Activated CD4-positive, alpha-beta T cell treated with anti-CD3 and anti-CD28 coated beads for 36 hours (primary cell): Measurements from ENCODE around the gene HOXB7. TPM values are rescaled to one million over a fixed set of nuclear protein-coding genes. Genes with fewer than 3 reads are reported as not detected.

Source experiments
- ATAC-seq: fragments of 200-7000 bp; cut with Tn5 transposase; one replicate; pipeline ENCODE4 v1.10.0; 2021; ENCODE audit warnings: mild to moderate bottlenecking, moderate library complexity
- CTCF ChIA-PET: fragments of 350-600 bp; sonication (Branson Sonifier 250); formaldehyde crosslinking; loops from one replicate; lab custom pipeline; 2021; ENCODE audit warnings: antibody characterized with exemption; lab: Charles Lee
- POLR2A ChIA-PET: fragments of 350-600 bp; sonication (Branson Sonifier 250); formaldehyde crosslinking; loops from one replicate; lab custom pipeline; 2021; ENCODE audit warnings: antibody characterized with exemption, inconsistent platforms; lab: Charles Lee
- DNase-seq: peaks from one replicate; pipeline ENCODE4 v3.0.0-alpha.2; 2020
- H3K27ac Mint-ChIP-seq: one replicate; pipeline ENCODE4 v1.8.0; 2021; ENCODE audit warnings: mixed read lengths
- H3K27me3 Mint-ChIP-seq: one replicate; pipeline ENCODE4 v1.8.0; 2021; ENCODE audit warnings: mixed read lengths
- H3K36me3 Mint-ChIP-seq: one replicate; pipeline ENCODE4 v1.8.0; 2021; ENCODE audit warnings: low read depth, mixed read lengths
- H3K4me1 Mint-ChIP-seq: one replicate; pipeline ENCODE4 v1.8.0; 2021; ENCODE audit warnings: mixed read lengths
- H3K4me3 Mint-ChIP-seq: one replicate; pipeline ENCODE4 v1.8.0; 2021; ENCODE audit warnings: mild to moderate bottlenecking, moderate library complexity, mixed read lengths
- H3K9me3 Mint-ChIP-seq: one replicate; pipeline ENCODE4 v1.8.0; 2021; ENCODE audit warnings: low read depth, mixed read lengths
- intact Hi-C, 2 experiments: fragments of 100-400 bp; cut with DNase I in 1 of 2; cut with micrococcal nuclease in 1 of 2; formaldehyde crosslinking; loops; one replicate each; pipeline versions ENCODE4 v1.14.2 to v1.15.1; 2022 to 2024; cut with DNase I, micrococcal nuclease
- microRNA-seq: library from miRNA; unstranded; fragments of <30 nt; microRNA quantifications from one replicate; pipeline ENCODE4 v1.2.0, GENCODE V29; 2021; ENCODE audit warnings: borderline replicate concordance
- total RNA-seq, 2 experiments: library from RNA; stranded (reverse); gene quantifications; one replicate each; pipeline ENCODE4 v1.2.3, GENCODE V29; 2021

Gene HOXB7
- total RNA-seq, 2 experiments from 2014 or later: 0.25 to 0.30 TPM

DNA sequence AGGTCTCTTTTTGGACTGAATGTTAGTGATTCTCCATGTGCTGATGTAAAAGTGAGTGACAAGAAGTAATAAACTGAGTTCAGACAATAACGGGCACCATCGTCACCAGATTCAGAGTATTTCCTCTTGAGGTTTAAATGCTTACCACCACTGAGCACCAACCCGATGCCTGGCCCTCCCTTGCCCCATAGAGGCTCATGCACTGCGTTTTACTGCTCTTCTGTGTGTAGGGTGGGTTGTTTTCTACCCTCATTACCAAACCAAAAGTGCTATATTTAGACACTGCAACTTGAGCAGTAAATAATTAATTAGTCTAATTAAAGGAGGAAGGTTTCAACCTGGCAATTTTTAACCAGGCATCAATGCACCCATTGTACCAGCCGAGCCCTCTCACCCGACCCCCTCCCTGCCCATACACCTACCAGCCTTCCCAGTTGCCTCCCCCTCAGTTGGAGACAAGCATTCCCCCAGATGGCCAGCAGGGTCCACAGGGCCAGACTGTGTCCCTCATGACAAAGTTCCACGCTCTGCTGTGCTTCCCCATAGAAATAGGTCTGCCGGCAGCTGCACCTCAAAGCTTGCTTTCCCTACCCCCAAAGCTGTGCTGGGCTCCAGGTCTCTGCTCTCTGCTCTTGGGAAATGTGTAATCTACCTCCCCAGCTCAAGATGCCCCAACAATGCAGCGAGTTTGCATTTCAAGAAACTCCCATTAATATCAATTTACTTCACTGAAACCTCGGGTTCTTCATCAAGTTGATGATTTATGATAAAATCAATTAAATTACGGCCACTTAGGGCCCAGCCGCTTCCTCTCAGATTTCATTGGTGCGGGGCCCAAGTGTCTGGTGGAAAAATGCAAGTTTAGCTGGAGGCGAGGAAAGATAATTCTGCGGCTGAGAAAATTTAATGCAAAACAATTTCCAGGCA lies 48.7 kb downstream of the HOXB7 start:
- Mint-ChIP-seq H3K9me3 (no peaks in the 10 kb centered on the region), H3K36me3 (no peaks in the 10 kb centered on the region), H3K4me3 (no peak overlapping the region), H3K27ac (no peak overlapping the region), H3K27me3 (peaks cover 21% of the 10 kb centered on the region), H3K4me1 (no peaks in the 10 kb centered on the region)
- no peak for DNase-seq
- no peak for ATAC-seq
- ChIA-PET POLR2A (interaction anchor here (0.6 kb wide), 1 partner anchor 28 kb away, joined by 3 read pairs; no protein-coding TSS in a partner anchor), CTCF (interaction anchor here (0.6 kb wide), 1 partner anchor 86 kb away, joined by 3 read pairs; no protein-coding TSS in a partner anchor)
- intact Hi-C loops: no loop called here

DNA sequence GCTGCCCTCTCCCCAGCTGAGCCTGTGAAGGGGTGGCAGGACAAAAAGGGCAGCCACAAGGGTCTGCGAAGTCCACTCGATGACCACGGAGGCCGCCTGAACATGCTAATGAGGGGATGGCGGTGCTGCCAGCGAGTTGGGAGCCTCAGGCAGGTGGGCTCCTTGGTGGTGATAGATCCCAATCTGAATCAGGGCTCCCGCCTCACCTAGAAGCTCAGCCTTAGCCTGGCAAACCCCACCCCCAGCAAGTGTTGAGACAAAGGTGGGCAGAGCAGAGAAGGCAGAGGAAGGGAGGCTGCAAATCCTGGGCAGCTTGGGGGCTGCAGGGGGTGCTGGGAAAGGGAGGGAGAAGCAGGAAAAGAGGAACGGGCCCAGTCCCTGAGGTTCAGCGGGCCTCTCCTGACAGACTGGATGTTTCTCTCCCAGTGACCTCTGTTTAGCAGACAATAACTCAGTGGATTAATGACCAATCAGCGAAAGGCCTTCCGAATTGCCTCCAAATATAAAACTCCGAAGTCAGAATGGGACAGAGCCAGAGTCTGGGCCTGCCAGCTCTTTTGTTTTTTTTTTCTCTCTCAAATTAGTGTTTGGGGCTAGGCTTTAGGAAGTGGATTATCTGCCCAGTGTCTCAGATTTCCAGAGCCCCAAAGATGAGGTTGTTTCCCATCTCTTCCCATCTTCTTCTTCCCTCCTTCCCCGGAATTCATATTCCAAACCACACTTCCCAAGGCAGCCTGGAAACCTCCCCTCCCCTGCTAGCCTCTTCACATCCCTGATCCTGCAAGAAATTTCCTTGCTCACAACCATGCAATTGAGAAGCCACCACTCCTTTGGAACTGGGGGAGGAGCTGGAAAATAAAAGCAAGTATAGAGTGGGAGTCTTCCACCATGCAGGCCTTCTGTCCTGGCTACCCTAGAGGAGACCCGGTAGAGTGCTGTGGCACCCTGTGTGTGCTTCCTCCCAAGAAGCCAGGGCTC lies 50.7 kb downstream of the HOXB7 start:
- no peak for DNase-seq
- intact Hi-C loops: no loop called here
- peaks cover 2% of the 10 kb centered on the region for H3K4me1 Mint-ChIP-seq
- peaks cover 35% of the 10 kb centered on the region for H3K27me3 Mint-ChIP-seq
- H3K4me3 Mint-ChIP-seq: no peak overlapping the region
- H3K27ac Mint-ChIP-seq: no peak overlapping the region
- ChIA-PET CTCF (interaction anchor here (0.6 to 1.0 kb wide), 3 partner anchors 8 to 22 kb away, joined by 3 to 4 read pairs (median 3); no protein-coding TSS in a partner anchor), POLR2A (interaction anchor here (0.7 kb wide), 1 partner anchor 729 kb away, joined by 3 read pairs; the partner anchor contains the start of genes LRRC46 and MRPL10)
- no peak for ATAC-seq
- no peaks in the 10 kb centered on the region for H3K9me3 Mint-ChIP-seq
- no peaks in the 10 kb centered on the region for H3K36me3 Mint-ChIP-seq

- intact Hi-C loops: no loop called here
- H3K36me3 Mint-ChIP-seq: no peaks in the 10 kb centered on the region
- H3K4me1 Mint-ChIP-seq: peaks cover 2% of the 10 kb centered on the region
These were observed 51.5 kb downstream of the HOXB7 start for GRCh38 chr17:48559122-48559839.

DNA sequence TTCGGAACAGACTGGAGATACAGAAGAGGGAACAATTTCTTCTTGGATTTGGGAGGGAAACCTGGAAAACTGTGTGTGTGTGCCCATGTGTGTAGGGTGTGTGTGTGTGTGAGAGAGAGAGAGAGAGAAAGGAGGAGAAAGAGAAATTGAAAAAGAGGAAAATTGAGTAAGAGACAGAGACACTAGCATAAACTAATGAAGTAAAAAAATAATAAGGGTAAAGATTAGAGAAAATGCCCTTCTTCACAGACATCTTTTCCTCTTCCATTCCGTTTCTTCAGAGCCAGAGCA lies 52.0 kb downstream of the HOXB7 start:
- CTCF ChIA-PET: no interaction called here

More at GRCh38 chr17:48559122-48559839, 51.5 kb downstream of the HOXB7 start:
- peaks cover 37% of the 10 kb centered on the region for H3K27me3 Mint-ChIP-seq
- no peak overlapping the region for H3K4me3 Mint-ChIP-seq
- H3K9me3 Mint-ChIP-seq: no peaks in the 10 kb centered on the region
- H3K27ac Mint-ChIP-seq: no peak overlapping the region
- ChIA-PET CTCF (interaction anchor here (0.7 to 1.0 kb wide), 2 partner anchors 9 to 21 kb away, joined by 3 to 4 read pairs; no protein-coding TSS in a partner anchor), POLR2A (no interaction called here)
- no peak for DNase-seq
- no peak for ATAC-seq

GRCh38 chr17:48558057-48558830 lies 52.6 kb downstream of the HOXB7 start:
- H3K27ac Mint-ChIP-seq: no peak overlapping the region
- no peaks in the 10 kb centered on the region for H3K9me3 Mint-ChIP-seq
- H3K27me3 Mint-ChIP-seq: peaks cover 38% of the 10 kb centered on the region
- intact Hi-C loops: no loop called here
- ChIA-PET POLR2A (no interaction called here), CTCF (interaction anchor here (0.6 to 1.4 kb wide), 4 partner anchors 35 to 208 kb away, joined by 3 to 5 read pairs (median 4); no protein-coding TSS in a partner anchor)
- DNase-seq (no peak), ATAC-seq (no peak)
- H3K4me3 Mint-ChIP-seq: no peak overlapping the region
- no peaks in the 10 kb centered on the region for H3K36me3 Mint-ChIP-seq
- H3K4me1 Mint-ChIP-seq: peaks cover 2% of the 10 kb centered on the region

More for the DNA sequence above, 52.0 kb downstream of the HOXB7 start:
- Mint-ChIP-seq H3K36me3 (no peaks in the 10 kb centered on the region), H3K4me3 (no peak overlapping the region), H3K4me1 (peaks cover 2% of the 10 kb centered on the region), H3K27ac (no peak overlapping the region), H3K27me3 (peaks cover 37% of the 10 kb centered on the region), H3K9me3 (no peaks in the 10 kb centered on the region)
- intact Hi-C loops: no loop called here
- DNase-seq (no peak), ATAC-seq (no peak)
- POLR2A ChIA-PET: no interaction called here

Small RNAs within 50 kb of the gene (microRNA-seq; reads per million reads assigned to microRNA genes)
- not detected for gene MIR196A1

Other genes starting within 250 kb of the HOXB7 start
- gene SKAP1, start 180.8 kb downstream of the HOXB7 start, total RNA-seq: 100 to 1,000 TPM in 1 of 2 experiments, 10 to 100 TPM in 1; 76.1 to 109 TPM
- not detected for gene HOXB1, start 80.0 kb downstream of the HOXB7 start, total RNA-seq
- gene HOXB2, start 65.9 kb downstream of the HOXB7 start, total RNA-seq: 1 to 10 TPM; 2.8 to 3.3 TPM
- gene HOXB4, start 32.7 kb downstream of the HOXB7 start, total RNA-seq: 1 to 10 TPM in 1 of 2 experiments, under 1 TPM in 1; 0.66 to 1.1 TPM
- gene HOXB3, start 20.8 kb downstream of the HOXB7 start, total RNA-seq: 1 to 10 TPM in 1 of 2 experiments, under 1 TPM in 1; 0.47 to 1.2 TPM
- not detected for gene HOXB5, start 17.2 kb downstream of the HOXB7 start, total RNA-seq
- not detected for gene HOXB6, start 6.0 kb downstream of the HOXB7 start, total RNA-seq
- gene HOXB8, start 4.3 kb upstream of the HOXB7 start, total RNA-seq: not detected
- gene HOXB9, start 15.3 kb upstream of the HOXB7 start, total RNA-seq: 1 to 10 TPM; 1.9 to 2.5 TPM
- not detected for gene PRAC1, start 111.5 kb upstream of the HOXB7 start, total RNA-seq
- not detected for gene PRAC2, start 112.2 kb upstream of the HOXB7 start, total RNA-seq
- gene HOXB13, start 117.7 kb upstream of the HOXB7 start, total RNA-seq: not detected
- gene TTLL6, start 206.2 kb upstream of the HOXB7 start, total RNA-seq: not detected
- 100 to 1,000 TPM in 1 of 2 experiments, 10 to 100 TPM in 1; 66.7 to 102 TPM for gene CALCOCO2, start 220.0 kb upstream of the HOXB7 start, total RNA-seq